K562 (cell line): ENCODE results near the gene RIPOR1. TPM values are rescaled to one million over a fixed set of nuclear protein-coding genes. Genes with fewer than 3 reads are reported as not detected.
A peak's percentile ranks its signal among the peaks of the same experiment; 100 is the strongest.

ENCODE experiments used
- AFF1 ChIP-seq, 2 experiments: fragments of 450-650 bp; IDR thresholded peaks; 2 replicates each; pipeline ENCODE4 v1.6.1; 2018; ENCODE audit warnings: mild to moderate bottlenecking in 2 of 2, low read depth in 1 of 2; ENCODE audit not compliant: partially characterized antibody in 2 of 2
- CAMTA2 ChIP-seq: fragments of 250-450 bp; sonication (Bioruptor Pico); conservative IDR thresholded peaks from 2 replicates; pipeline ENCODE4 v1.5.1; 2022
- CREB5 ChIP-seq: fragments of 250-450 bp; sonication (Bioruptor Pico); IDR thresholded peaks from 2 replicates; pipeline ENCODE4 v1.5.0; 2020; ENCODE audit warnings: mild to moderate bottlenecking
- ELF4 ChIP-seq: fragments of 450-650 bp; formaldehyde crosslinking; IDR thresholded peaks from 2 replicates; pipeline ENCODE4 v1.4.0; 2022; ENCODE audit warnings: missing genetic modification characterization
- EP300 ChIP-seq: IDR thresholded peaks from 2 replicates; pipeline ENCODE4 v1.6.1; 2012; ENCODE audit warnings: low read length, improper control_type of control experiment
- HMBOX1 ChIP-seq: sonication (generic); IDR thresholded peaks from 2 replicates; pipeline ENCODE4 v1.6.1; 2016
- IFI16 ChIP-seq: fragments of 250-450 bp; sonication (Bioruptor Pico); IDR thresholded peaks from 2 replicates; pipeline ENCODE4 v2.1.2; 2022; ENCODE audit warnings: mild to moderate bottlenecking, inconsistent platforms
- RBM14 ChIP-seq: fragments of 200-400 bp; formaldehyde crosslinking; IDR thresholded peaks from 2 replicates; pipeline ENCODE4 v1.6.1; 2018; ENCODE audit warnings: low read depth, mild to moderate bottlenecking, low read length, moderate library complexity, borderline replicate concordance; ENCODE audit not compliant: insufficient read depth
- REST ChIP-seq, 2 experiments: fragments of 450-650 bp; formaldehyde crosslinking in 1 of 2; IDR thresholded peaks; 2 replicates each; pipeline versions ENCODE4 v1.4.0 to v1.6.1; 2014 to 2020; ENCODE audit warnings: mild to moderate bottlenecking in 2 of 2, borderline replicate concordance in 1 of 2, low read depth in 1 of 2
- SAFB2 ChIP-seq: fragments of 200-400 bp; formaldehyde crosslinking; IDR thresholded peaks from 2 replicates; pipeline ENCODE4 v1.6.1; 2018; ENCODE audit warnings: borderline replicate concordance, low read length, low read depth, moderate library complexity; ENCODE audit not compliant: severe bottlenecking
- ZBED1 ChIP-seq: IDR thresholded peaks from 2 replicates; pipeline ENCODE4 v1.6.1; 2014
- ZNF354B ChIP-seq: fragments of 250-450 bp; sonication (Bioruptor Pico); IDR thresholded peaks from 2 replicates; pipeline ENCODE4 v1.4.0; 2020
- ZNF583 ChIP-seq: fragments of 250-450 bp; sonication (Bioruptor Pico); IDR thresholded peaks from 2 replicates; pipeline ENCODE4 v1.4.0; 2020
- polyA plus RNA-seq, 8 experiments: library from polyadenylated mRNA; depleted of rRNA in 4 of 8; stranded (reverse) in 5 of 8; unstranded in 3 of 8; fragments of >200 nt; fragmentation: Nextera tagmentation in 2 of 8; fragmentation: Illumina TruSeq in 1 of 8; extraction: Ambion mirVana in 2 of 8; extraction: Trizol in 1 of 8; gene quantifications; 2 replicates each; pipeline versions ENCODE4 v1.2.1 to v1.2.3, GENCODE V29; 2011 to 2014; ENCODE audit warnings: inconsistent platforms in 1 of 8, missing spikeins in 1 of 8
- total RNA-seq, 7 experiments: library from RNA; depleted of rRNA in 6 of 7; stranded (reverse); fragments of >200 nt in 6 of 7; fragmentation: Illumina TruSeq in 2 of 7; extraction: Trizol in 2 of 7; gene quantifications; 2 replicates each; pipeline versions ENCODE4 v1.2.1 to v1.2.3, GENCODE V29; 2011 to 2021; ENCODE audit warnings: low replicate concordance in 1 of 7

Gene RIPOR1
- total and polyA plus RNA-seq, 9 of the 15 experiments (the other 6 are each of a cell fraction or from before 2014, with no cell fraction given): 0.36 to 31.1 (median 3.0) TPM

GRCh38 chr16:67480833-67481560 lies 47.6 kb upstream of the RIPOR1 start, which contains the start of gene ATP6V0D1 (continued):
- TF ChIP-seq ZNF354B (CRISPR knock-in tag) (no peak), ELF4 (CRISPR knock-in tag) (no peak), ZNF583 (no peak; the same call in 1 of the 2 replicates), CREB5 (CRISPR knock-in tag) (no peak), SAFB2 (no peak), RBM14 (no peak), HMBOX1 (no peak), AFF1 (IDR thresholded peaks at IDR 0.05; ENCODE audit: low read depth in 1 of 2, partially characterized antibody in 2 of 2) (no peak), IFI16 (no peak), REST (IDR thresholded peaks at IDR 0.05; ENCODE audit: borderline replicate concordance) (peak; percentile 99), REST (CRISPR knock-in tag; IDR thresholded peaks at IDR 0.05; ENCODE audit: low read depth) (no peak), ZBED1 (peak; percentile 53; the same call in 1 of the 2 replicates), EP300 (peak; percentile 27; the same call in 1 of the 2 replicates), CAMTA2 (no peak)
